HTERT RPE-1 (cell line): ENCODE data around the gene VSIG10L2.

ENCODE experiments used
- in situ Hi-C: fragments of 300-500 bp; cut with MboI; formaldehyde crosslinking; loops from 4 replicates; pipeline ENCODE4 v1.14.3; 2020; ENCODE audit warnings: low sequenced_read_pairs

Gene VSIG10L2

DNA sequence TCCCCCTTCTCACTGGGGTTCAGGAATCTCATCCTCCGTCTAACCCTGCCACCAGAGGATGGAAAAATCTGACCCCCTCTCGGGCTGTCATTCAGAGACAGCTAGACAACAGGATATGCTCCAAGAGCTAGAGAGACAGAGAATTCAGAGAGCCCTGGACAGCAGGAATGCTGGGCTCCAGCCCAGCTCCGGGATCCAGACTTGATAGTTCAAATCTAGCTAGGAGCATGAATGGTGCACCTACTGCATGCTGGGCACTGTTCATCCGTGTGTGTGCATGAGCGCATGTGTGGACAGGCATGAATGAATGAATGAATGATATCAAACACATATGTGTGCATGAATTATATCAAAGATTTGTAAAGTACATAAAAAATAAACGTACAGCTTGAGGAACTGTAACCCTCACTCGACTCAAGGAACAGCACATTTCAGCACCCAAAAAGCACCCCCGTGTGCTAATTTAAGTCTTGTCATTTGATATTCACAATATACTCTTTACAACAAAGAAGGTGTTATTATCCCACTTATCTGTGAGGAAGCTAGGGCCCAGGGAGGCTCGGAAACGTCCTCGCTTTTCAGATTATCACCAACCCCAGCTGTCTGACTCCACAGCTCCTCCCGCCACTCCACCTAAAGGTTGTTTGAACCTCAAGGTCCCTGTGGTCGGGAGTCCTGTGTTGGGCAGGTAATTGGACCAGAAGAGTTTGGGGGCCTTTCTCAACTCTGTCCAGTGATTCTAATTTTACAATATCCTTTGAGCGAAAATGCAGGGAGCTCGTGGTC lies 640 bp upstream of the VSIG10L2 start:
- in situ Hi-C loops, result no loop called here

GRCh38 chr11:125946712-125947418 lies 1.0 kb downstream of the VSIG10L2 start:
- in situ Hi-C loops, result no loop called here

DNA sequence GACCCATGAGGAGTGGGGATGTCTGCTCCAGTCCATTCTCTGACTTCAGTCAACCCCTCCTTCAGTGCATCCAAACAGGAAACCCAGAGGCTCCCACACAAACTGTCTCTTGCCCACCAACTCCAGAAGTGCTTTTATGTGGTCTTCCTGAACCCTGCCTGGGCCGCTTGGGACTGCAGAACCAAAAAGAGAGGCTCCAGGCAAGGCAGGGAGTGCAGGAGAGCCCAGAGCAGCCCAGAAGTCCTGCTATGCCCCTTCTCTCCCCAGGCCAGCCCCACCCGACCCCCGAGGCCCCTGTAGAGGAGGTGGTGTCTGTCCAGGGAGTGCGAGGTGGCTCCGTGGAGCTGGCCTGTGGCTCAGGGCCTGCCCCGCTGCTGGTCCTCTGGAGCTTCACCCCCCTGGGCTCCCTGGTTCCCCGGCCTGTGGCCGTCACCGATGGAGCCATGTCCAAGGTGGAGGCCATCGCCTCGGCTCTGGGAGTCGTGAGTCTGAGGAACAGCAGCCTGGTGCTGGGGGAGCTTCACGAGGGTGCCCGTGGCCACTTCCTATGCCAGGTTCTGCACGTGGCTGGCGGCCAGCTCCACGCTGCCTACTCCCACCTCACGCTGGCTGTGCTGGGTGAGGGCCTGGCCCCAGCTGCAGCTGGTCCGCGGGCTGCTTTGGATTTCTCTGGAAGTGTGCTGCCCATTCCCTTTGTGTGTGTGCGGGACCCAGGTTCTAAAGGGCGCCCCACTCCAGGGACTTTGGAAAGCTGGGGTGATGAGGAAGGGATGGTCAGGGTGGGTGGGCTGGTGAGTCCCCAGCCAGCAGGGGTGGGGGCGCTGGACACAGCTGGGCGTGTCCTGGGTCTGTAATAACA lies 1.8 kb downstream of the VSIG10L2 start:
- in situ Hi-C loops, result no loop called here

DNA sequence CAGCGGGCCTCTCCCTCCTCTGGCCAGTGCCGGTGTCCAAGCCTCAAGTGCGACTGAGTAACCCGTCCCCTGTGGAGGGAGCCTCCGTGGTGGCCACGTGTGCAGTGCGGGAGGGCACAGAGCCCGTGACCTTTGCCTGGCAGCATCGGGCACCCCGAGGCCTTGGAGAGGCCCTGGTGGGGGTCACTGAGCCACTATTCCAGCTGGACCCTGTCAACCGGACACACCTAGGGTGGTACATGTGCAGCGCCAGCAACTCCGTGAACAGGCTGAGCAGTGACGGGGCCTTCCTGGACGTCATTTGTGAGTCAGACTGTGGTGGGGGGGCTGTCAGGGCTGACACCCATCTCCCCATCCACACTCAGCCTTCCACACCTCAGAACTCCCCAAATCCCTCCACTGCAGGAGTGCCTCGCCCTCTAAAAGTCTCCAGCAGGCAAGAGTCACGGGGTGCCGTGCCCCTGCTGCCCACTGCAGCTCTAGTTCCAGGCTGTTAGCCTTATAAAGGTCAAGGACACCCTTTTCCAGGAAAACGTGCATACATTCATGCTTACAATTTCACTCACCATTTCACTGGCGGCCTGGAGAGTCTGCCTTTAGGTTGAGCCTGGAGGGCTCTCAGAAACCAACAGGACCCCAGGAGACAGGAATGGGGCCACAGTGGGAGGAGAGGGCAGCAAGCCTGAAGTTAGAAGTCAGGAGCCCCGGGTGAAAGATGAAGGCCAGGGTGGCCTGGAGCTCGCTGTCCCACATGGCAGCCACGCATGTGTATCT lies 2.6 kb downstream of the VSIG10L2 start:
- in situ Hi-C loops, result no loop called here

DNA sequence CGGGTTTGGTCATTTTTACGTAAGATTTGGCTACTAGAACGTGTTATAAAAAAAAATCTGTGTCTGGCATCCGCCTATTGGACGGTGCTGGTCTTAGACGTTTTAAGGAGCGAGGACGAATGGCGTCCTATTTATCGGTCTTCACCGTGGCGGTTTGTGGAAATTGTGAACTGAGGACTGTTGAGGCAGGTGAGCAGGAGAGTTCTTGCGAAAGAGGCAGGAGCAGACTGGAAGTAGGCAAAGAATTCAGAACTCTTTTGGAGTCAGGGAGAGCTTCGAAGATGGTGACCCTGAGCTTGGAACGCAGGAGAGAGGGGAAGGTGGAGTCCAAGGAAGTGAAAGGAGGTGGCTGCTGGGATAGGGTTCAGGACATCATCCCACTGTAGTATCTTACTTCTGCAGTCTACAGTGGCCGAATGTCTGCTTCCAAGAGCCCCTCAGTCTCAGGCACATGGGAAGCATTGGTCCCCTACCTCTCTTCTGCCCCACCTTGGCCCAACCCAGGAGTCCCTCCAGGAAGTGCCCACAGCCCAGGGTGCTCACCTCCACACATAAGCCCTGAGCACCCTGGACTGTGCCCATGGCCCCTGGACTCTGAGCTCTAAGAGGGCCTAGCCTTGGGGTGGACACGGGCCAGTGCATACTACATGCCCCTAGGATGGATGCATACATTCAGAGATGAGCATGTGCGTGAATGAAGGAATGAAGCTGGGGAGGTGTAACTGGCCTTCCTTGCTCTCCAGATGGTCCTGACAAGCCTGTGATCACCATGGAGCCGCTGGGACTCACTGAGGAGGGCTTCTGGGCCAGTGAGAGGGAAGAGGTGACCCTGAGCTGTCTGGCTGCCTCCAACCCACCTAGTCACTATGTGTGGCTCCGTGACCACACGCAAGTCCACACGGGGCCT lies 3.7 kb downstream of the VSIG10L2 start:
- in situ Hi-C loops, result no loop called here

DNA sequence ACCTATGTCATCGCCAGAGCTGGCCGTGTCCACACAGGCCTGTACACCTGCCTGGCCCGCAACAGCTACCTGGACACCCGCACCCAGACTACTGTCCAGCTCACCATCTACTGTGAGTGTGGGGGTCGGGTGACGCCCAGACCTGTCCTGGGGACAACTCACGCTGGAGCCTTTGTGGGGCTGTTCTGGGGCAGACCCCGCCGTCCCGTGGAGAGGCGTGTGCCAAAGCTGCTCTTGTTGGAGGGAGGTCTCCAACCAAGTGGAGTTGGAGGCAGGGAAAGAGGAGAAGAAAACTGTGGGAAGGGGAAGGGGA lies 4.3 kb downstream of the VSIG10L2 start:
- in situ Hi-C loops, result no loop called here

GRCh38 chr11:125950696-125951651 lies 5.1 kb downstream of the VSIG10L2 start:
- in situ Hi-C loops, result no loop called here

- in situ Hi-C loops, result no loop called here
Observed at GRCh38 chr11:125951731-125952130, 5.9 kb downstream of the VSIG10L2 start.

GRCh38 chr11:125952559-125952958 lies 6.7 kb downstream of the VSIG10L2 start:
- in situ Hi-C loops, result no loop called here

GRCh38 chr11:125952973-125953372 lies 7.1 kb downstream of the VSIG10L2 start:
- in situ Hi-C loops, result no loop called here

GRCh38 chr11:125953401-125953935 lies 7.6 kb downstream of the VSIG10L2 start:
- in situ Hi-C loops, result no loop called here

GRCh38 chr11:125954123-125954944 lies 8.5 kb downstream of the VSIG10L2 start:
- in situ Hi-C loops, result no loop called here

DNA sequence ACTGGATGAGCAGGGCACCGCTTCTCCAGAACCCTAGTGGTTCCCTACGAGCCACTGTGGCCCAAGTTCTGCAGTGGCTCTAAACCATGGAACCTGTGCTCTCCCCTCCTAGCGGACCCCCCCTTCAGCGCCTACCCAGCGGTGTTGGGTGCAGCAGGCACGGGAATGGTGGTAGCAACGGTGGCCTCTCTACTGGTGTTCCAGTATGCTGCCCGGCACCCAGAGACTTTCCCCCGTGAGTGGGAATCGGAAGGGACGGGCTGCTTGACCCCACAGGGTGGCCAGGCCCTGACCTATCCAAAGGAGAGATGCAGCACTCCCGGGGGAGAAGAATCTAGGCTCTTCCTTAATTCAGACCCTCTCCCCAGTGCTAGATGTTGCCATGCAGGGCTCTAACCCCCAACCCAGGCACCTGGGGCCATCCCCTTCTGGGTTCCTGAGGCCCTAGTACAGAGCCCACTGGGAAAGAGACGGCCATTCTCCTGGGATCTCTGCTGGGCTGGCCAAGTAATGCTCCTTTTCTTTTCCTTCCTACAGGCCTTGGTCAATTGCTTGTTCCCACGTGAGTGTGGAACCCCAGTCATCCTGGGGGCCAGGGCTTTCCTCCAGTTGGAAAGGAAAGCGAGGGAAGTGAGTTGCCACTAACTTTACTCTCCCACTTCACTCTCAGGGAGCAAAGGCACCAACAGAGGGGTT lies 9.2 kb downstream of the VSIG10L2 start:
- in situ Hi-C loops, result no loop called here

GRCh38 chr11:125955856-125956255 lies 10.0 kb downstream of the VSIG10L2 start:
- in situ Hi-C loops, result no loop called here

DNA sequence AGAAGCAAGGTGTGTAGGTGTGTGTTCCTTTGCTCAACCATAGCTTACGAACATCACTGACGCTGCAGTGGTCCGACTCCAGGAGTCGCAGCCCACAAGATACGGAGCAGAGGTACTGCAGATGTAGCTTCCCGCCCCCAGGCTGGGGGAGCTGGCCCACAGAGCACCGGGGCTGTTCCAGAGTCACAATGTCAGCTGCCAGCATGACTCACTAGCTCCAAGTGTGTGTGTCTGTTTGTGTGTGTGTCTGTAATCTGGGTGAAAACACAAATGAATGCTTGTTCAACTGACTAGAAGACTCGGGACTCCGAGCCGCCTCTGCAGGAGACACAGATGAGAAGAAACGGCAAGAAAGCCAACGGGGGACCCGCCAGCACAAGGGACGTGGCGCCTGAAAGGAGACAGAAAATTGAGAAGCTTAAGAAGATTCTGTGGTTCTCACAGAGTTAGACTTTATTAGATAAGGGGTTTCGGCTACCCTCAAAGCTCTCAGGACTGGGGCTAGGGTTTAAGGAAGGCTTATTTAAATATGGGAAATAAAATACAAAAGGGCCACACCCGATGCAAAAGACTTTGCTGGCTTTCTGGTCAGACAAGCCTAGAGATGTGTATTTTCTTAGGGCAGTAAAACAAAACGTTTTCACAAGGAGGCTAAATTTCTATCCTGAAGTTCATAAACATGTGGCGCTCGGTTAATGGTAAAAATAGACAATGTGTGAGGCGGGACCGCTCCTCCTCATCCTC lies 10.7 kb downstream of the VSIG10L2 start:
- in situ Hi-C loops, result no loop called here

- in situ Hi-C loops, result no loop called here
Observed at GRCh38 chr11:125957618-125958332, 11.9 kb downstream of the VSIG10L2 start.
